Measurements from ENCODE around the gene MYO1A. TPM values are rescaled to one million over a fixed set of nuclear protein-coding genes. Genes with fewer than 3 reads are reported as not detected.
A peak's percentile ranks its signal among the peaks of the same experiment; 100 is the strongest.

The MYO1A gene
- total and polyA plus RNA-seq, 2 experiments from 2014 or later: 1.5 TPM; not detected in 1

DNA sequence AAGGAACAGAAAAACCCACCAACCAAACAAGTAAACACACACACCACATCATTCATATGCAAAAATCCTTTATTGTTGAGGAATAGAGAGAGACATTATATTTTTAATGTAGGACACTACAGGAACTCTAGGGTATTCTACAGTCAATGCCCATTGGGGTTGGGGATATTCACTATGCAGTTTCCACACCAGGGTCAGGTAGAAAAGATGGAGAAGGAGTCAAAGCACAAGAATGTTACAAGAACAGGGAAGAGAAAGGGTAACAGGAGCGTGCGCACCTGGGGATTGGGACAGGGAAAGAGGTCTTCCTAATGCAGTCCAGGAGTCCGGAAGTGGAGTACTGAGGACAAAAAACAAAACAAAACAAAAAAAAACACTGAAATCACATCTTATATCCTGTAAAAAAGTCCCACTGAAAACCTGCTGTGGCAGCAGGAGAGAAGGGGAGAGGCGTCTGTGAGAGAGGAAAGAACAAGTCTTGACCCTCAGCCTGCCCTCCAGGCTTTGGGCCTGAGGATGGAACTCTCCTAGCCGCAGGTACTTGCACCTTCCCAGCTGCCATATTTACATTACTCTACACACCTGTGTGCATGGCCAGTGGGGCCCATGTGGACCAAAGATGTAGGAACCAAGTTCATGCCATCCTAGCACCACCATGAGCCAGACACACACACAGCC is 39.8 kb downstream of the MYO1A start:
- no peaks in the 10 kb centered on the region for H3K36me3 ChIP-seq
- TF ChIP-seq, protein P1, sequence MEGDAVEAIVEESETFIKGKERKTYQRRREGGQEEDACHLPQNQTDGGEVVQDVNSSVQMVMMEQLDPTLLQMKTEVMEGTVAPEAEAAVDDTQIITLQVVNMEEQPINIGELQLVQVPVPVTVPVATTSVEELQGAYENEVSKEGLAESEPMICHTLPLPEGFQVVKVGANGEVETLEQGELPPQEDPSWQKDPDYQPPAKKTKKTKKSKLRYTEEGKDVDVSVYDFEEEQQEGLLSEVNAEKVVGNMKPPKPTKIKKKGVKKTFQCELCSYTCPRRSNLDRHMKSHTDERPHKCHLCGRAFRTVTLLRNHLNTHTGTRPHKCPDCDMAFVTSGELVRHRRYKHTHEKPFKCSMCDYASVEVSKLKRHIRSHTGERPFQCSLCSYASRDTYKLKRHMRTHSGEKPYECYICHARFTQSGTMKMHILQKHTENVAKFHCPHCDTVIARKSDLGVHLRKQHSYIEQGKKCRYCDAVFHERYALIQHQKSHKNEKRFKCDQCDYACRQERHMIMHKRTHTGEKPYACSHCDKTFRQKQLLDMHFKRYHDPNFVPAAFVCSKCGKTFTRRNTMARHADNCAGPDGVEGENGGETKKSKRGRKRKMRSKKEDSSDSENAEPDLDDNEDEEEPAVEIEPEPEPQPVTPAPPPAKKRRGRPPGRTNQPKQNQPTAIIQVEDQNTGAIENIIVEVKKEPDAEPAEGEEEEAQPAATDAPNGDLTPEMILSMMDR (IDR thresholded peaks at IDR 0.05; ENCODE audit: low read depth, low read length): no peak

DNA sequence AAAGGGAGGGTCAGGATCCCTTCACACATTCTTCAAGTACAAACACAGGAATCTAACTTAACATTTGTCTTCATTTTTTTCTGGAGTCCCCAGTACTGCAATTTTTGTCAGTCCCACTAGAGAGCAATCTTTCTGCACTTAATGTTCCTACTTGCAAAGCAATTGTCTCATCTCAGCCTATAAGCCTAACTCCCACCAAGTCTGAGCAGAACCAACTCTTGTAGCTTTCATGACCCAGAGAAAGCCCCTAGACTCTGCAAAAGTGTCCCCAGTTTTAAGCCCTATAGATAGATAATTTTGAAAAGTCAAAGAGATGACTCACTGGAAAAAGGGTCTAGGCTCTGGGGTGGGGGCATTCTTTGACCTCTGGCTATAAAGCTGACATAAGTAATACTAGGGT is 41.8 kb downstream of the MYO1A start:
- Histone ChIP-seq H3K36me3 (peaks cover 5% of the 10 kb centered on the region), H3K9me3 (ENCODE audit: low read depth) (no peaks in the 10 kb centered on the region), H3K4me1 (ENCODE audit: low read depth) (peaks cover 16% of the 10 kb centered on the region), H3K27ac (peak overlapping the region; percentile 85), H3K4me3 (no peak overlapping the region), H3K27me3 (no peaks in the 10 kb centered on the region)
- TF ChIP-seq, protein P1 (IDR thresholded peaks at IDR 0.05; ENCODE audit: low read depth, low read length): peak; percentile 73
- DNase-seq (ENCODE audit: low read depth in 1 of 2, low spot score in 1 of 2): peak; percentile 74 to 81

More for the DNA sequence above, 39.8 kb downstream of the MYO1A start:
- Histone ChIP-seq H3K27me3 (no peaks in the 10 kb centered on the region), H3K9me3 (ENCODE audit: low read depth) (no peaks in the 10 kb centered on the region), H3K27ac (no peak overlapping the region), H3K4me3 (no peak overlapping the region), H3K4me1 (ENCODE audit: low read depth) (peaks cover 16% of the 10 kb centered on the region)
- DNase-seq (ENCODE audit: low read depth in 1 of 2, low spot score in 1 of 2): no peak

DNA sequence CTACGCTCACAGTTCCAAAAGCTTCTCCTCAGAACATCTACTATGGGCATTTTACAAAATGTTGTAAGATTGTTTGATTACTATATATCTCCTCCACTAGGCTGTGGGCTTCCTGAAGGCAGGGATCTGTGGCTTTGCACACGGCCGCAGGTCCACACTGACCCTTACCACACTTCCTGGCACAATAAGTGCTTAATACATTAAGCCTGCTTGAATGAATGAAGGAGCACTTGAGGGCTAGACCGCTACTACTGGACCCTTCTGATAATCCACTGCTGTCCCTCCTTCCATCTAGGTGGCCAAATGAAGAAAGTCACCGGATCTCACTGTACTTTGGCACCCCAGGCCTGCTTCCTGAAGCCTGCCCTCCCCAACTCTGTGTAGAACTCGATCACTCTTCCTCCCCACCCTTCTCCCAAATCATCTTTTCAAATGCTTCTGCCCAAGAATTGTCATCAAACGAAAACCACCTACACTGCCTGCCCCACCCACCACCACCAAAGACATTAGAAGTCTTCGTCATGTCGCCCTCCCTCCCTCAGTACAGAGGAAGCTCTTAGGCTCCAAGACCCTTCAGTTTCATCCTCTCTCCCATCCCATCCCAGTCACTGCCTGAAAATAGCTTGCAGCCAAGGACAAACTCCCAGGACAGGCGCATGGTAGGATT is 43.0 kb downstream of the MYO1A start:
- Histone ChIP-seq H3K4me3 (no peak overlapping the region), H3K27me3 (no peaks in the 10 kb centered on the region), H3K4me1 (ENCODE audit: low read depth) (peaks cover 16% of the 10 kb centered on the region), H3K27ac (no peak overlapping the region), H3K36me3 (peaks cover 9% of the 10 kb centered on the region), H3K9me3 (ENCODE audit: low read depth) (no peaks in the 10 kb centered on the region)
- TF ChIP-seq, protein P1 (IDR thresholded peaks at IDR 0.05; ENCODE audit: low read depth, low read length): no peak
- no peak for DNase-seq (ENCODE audit: low read depth in 1 of 2, low spot score in 1 of 2)

DNA sequence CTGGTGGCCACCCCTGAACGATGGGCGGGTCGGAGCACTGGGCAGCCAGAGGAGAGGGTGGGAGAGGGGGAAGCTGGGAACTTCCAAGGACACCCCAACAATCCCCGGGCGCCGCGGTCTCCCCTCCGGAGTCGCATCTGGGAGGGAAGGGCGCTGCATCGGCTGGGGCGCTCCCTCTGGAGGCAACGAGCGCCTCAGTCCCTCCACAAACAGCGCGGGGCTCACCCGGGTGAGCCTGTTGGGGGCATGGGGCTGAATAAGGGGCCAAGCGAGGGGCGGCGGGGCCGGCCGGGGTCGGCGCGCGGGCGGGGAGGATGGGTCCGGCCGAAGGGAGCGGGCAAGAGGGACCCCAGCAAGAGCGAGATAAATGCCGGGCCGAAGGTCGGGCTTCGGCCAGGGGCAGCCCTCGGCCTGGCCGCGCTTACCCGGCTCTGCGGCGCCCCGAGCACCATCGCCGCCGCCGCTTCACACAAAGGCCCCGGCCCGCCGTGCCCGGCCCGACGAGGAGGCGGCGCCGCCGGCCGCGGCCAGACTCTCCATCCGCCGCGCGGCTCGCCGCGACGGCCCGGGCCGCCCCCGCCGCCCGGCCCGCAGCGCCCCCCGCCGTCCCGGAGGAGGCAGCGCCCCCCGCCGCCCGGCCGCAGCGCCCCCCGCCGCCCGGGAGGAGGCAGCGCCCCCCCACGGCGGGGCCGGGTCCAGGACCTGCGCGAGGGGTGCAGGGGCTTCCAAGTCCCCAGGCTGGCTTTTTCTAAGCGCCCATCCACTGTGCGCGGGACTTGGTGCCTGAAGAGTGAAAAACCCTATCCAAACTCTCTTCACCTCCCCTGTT is 43.7 kb downstream of the MYO1A start, which contains the start of gene ZBTB39:
Gene ZBTB39 (minus strand): TSS at position 567 of the 829 bp plus-strand sequence. CDS start 1,629 bp downstream, outside the sequence.
- peaks cover 20% of the 10 kb centered on the region for H3K4me1 ChIP-seq (ENCODE audit: low read depth)
- peak within 1 kb of the TSS; percentile 71 for H3K27ac ChIP-seq
- H3K9me3 ChIP-seq (ENCODE audit: low read depth): no peaks in the 10 kb centered on the region
- TF ChIP-seq, protein P1 (IDR thresholded peaks at IDR 0.05; ENCODE audit: low read depth, low read length): peak; percentile 47
- peaks cover 9% of the 10 kb centered on the region for H3K36me3 ChIP-seq
- H3K27me3 ChIP-seq: no peaks in the 10 kb centered on the region
- H3K4me3 ChIP-seq: peak within 1 kb of the TSS; percentile 71
- peak; percentile 69 to 85 for DNase-seq (ENCODE audit: low read depth in 1 of 2, low spot score in 1 of 2)

DNA sequence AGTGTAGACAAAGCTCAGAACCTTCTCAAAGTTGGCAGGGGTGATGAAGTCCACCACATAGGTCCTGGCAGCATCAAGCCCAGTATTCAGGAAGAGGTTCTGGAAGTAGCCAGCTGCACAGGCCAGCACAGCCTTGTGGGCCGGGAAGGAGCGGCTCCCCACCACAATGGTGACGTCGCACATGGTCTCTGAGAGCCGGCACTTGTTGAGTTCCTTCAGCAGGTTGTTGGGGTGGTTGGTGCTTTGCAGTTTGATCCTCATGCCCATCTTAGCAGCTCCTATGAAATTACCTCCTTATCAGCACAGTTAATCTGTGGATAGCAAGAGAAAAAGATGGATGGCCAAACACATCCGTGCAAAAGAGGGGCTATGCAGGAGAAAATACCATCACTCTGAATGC is 45.3 kb downstream of the MYO1A start:
- Histone ChIP-seq H3K4me3 (no peak overlapping the region), H3K36me3 (peaks cover 16% of the 10 kb centered on the region), H3K27me3 (no peaks in the 10 kb centered on the region), H3K27ac (no peak overlapping the region), H3K4me1 (ENCODE audit: low read depth) (peaks cover 20% of the 10 kb centered on the region), H3K9me3 (ENCODE audit: low read depth) (no peaks in the 10 kb centered on the region)
- no peak for DNase-seq (ENCODE audit: low read depth in 1 of 2, low spot score in 1 of 2)
- TF ChIP-seq, protein P1 (IDR thresholded peaks at IDR 0.05; ENCODE audit: low read depth, low read length): no peak
